LNCaP clone FGC (cell line): ENCODE measurements around the gene GABRB3.

Source experiments
- DNase-seq: peaks from one replicate; pipeline ENCODE4 v3.0.0-alpha.2; 2011; ENCODE audit warnings: low read depth
- H3K4me3 ChIP-seq: 2 replicates; pipeline ENCODE4 v1.5.1; 2011; ENCODE audit warnings: mild to moderate bottlenecking, low read depth, low read length, control low read depth
- TF ChIP-seq, protein P1 (sequence below): IDR thresholded peaks from 2 replicates; pipeline ENCODE4 v1.5.1; 2012; ENCODE audit warnings: mild to moderate bottlenecking; ENCODE audit not compliant: control insufficient read depth, insufficient read depth; ENCODE audit errors: extremely low read depth

GABRB3 gene

DNA sequence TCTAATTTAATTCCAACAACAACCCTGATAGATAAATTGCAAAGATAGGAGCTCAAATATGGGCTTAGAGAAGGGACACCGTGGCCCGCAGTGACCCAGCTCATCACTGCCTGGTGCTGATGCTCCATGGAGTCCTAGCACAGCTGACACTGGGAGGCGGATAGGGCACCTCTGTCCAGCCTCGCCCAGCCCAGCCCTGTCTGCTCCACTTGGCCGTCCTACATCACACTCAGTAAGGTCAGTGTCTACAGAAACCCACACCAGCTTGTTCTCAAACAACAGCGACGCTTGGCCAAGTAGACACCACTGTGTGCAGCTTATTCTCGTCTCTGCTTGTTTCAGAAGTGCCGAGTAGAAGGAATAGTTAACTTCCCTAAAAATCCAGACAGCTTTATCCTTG is 33.9 kb downstream of the GABRB3 start:
- TF ChIP-seq, protein P1, sequence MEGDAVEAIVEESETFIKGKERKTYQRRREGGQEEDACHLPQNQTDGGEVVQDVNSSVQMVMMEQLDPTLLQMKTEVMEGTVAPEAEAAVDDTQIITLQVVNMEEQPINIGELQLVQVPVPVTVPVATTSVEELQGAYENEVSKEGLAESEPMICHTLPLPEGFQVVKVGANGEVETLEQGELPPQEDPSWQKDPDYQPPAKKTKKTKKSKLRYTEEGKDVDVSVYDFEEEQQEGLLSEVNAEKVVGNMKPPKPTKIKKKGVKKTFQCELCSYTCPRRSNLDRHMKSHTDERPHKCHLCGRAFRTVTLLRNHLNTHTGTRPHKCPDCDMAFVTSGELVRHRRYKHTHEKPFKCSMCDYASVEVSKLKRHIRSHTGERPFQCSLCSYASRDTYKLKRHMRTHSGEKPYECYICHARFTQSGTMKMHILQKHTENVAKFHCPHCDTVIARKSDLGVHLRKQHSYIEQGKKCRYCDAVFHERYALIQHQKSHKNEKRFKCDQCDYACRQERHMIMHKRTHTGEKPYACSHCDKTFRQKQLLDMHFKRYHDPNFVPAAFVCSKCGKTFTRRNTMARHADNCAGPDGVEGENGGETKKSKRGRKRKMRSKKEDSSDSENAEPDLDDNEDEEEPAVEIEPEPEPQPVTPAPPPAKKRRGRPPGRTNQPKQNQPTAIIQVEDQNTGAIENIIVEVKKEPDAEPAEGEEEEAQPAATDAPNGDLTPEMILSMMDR: no peak
- no peak overlapping the region for H3K4me3 ChIP-seq
- no peak for DNase-seq

DNA sequence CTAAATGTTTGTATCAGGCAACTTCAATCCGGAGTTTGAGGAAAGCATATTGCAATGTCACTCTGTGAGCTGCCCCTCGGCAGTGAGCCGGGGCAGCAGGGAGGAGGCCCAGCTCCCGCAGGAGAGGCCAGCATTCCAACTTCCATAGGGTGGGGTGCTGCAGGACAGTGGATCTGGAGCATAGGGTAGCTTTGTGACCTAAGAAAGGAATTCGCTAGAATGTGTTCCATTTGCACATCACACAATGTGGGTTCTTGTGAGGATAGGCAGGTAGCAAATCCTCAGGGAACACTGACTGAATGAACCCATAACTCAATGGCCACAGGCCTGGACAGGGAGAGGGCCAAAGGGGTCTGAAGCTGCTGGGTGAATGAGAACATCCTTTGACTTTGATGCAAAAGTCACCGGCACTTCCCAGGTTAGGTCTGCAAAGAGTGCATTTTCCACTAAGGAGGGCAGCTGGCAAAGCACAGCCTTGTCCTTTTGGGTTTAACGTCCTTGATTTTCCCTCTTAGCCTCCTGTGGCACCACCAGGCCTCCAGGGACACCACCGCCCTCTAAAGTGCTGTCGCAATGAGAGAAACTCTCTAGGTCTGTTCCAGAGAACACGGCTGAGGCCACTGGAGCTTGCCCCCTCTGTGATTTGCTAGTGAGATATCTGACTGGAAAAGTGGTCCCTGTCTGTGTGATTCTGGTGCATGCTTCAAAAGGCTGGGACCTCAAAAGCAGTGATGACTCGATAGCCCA is 36.2 kb downstream of the GABRB3 start:
- DNase-seq: no peak

DNA sequence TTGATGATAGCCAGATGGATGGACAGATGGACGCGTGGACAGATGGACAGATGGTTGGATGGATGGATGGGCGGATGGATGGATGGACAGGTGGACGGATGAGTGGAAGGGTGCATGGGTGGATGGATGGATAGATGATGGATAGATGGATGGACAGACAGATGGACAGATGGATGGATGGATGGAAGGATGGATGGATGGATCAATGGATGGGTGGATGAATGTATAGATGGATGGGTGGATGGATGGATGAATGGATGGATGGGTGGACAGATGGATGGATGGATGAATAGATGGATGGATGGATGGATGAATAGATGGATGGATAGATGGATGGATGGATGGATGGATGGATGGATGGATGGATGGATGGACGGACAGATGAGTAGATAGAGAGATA is 40.9 kb downstream of the GABRB3 start:
- TF ChIP-seq, protein P1: no peak
- DNase-seq: no peak
- H3K4me3 ChIP-seq: no peak overlapping the region

More for the DNA sequence above, 36.2 kb downstream of the GABRB3 start:
- H3K4me3 ChIP-seq: no peak overlapping the region
- TF ChIP-seq, protein P1: no peak

DNA sequence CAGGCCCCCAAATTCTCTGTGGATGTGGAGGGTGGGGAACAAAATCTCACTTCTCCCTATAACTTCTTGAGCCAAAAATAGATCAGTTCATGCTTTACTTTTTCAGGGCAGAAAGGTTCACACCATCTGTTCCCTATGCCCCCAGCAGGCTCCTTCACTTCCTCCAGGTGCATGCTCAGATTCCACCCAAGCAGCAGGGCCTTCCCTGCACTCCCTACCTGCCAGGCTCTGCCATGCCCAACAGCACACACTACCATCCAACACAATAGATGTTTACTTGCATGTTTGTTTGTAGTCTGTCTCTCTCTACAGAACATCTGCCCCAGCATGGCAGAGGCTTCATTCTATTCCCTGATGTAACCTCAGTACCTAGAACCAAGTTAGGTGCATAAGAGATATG is 43.3 kb downstream of the GABRB3 start:
- TF ChIP-seq, protein P1: no peak
- DNase-seq: no peak
- H3K4me3 ChIP-seq: no peak overlapping the region

DNA sequence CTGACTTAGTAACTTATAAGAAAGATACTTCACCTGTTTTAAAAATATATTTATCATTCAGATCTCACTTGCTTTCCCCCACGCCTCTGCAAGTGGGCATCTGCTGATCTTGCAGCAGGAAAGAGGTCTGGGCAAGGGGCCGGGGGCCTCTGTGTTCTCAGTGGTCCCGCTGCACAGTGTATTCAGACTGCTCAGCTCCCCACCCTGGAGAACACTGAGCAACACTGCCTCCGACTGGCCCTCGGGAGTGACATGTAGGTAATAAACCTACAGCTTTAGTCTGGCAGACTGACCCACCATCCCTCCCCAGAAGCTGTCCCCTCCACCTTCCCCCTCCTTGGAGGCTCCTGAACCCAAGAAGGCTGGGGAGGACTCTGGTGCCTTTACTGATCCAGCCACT is 43.8 kb downstream of the GABRB3 start:
- H3K4me3 ChIP-seq: no peak overlapping the region
- no peak for DNase-seq
- TF ChIP-seq, protein P1: no peak

DNA sequence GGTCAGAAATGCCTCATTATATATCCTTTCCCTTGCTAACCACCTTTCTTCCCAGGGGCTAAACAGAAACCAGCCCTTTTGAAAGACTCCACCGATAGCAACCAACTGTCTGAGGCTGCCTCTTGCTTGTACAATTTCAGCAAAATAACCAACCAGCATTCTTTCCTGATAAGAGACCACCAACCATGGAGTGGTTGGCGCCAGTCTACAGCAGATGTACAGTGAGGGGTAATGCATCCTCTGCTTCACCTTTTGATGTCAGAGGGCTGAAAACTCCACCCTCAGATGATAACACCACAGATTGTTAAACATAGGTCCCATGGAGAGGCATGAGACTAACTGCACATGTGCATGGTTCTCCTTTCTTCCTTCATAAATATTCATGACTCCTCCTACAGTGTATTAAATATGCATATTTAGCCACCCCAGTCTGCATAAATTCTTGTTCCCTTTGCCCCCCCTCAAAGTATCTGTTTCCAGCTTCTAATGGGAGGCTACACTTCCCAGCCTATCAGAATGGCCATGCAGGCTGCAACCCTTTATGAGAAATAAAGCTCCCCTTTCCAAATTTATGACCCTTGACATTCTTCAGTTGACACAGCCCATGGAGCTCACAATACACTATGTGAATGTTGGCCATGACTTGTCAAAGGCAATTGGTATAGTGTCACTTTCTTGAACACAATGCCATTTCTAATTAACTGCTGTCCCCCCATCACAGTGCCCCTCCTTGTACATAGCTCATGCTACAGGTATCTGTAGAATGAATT is 48.3 kb downstream of the GABRB3 start:
- DNase-seq: no peak
- TF ChIP-seq, protein P1: no peak

More for the DNA sequence above, 48.3 kb downstream of the GABRB3 start:
- H3K4me3 ChIP-seq: no peak overlapping the region
